HepG2 (cell line): Measurements from ENCODE around the gene ZBTB20. TPM values are rescaled to one million over a fixed set of nuclear protein-coding genes. Genes with fewer than 3 reads are reported as not detected.

ENCODE experiments used
- ATAC-seq: fragments of 200-7000 bp; cut with Tn5 transposase; 3 replicates; pipeline ENCODE4 v1.9.1; 2020; ENCODE audit warnings: mild to moderate bottlenecking, moderate library complexity
- BruUV-seq: library from RNA; stranded (reverse); fragments of 400-500 nt; replicated peaks from 2 replicates; lab custom pipeline; 2021; lab: Mats Ljungman, UMichigan
- CTCF ChIA-PET: fragments of 300-600 bp; formaldehyde crosslinking; extraction: SDS; loops from one replicate; lab custom pipeline; 2021; ENCODE audit warnings: low total read pairs, inconsistent platforms, low intra/inter-chr PET ratio; lab: Yijun Ruan, JAX
- POLR2A ChIA-PET: fragments of 350-600 bp; sonication (Branson Sonifier 250); formaldehyde crosslinking; loops from one replicate; lab custom pipeline; 2020; ENCODE audit warnings: antibody characterized with exemption, inconsistent platforms; lab: Yijun Ruan, JAX
- DNase-seq: peaks from one replicate; pipeline ENCODE4 v3.0.0-alpha.2; 2015; ENCODE audit warnings: low spot score
- FAIRE-seq: peaks from 3 replicates; lab custom pipeline; 2011; peaks lifted over from hg19 to GRCh38; lab: Jason Lieb, UNC
- H2AFZ ChIP-seq: one replicate; pipeline ENCODE4 v1.6.1; 2011; ENCODE audit warnings: low read length, inconsistent platforms
- H3K27ac ChIP-seq: fragments of 300-600 bp; 3 replicates; pipeline ENCODE4 v1.8.0; 2011; ENCODE audit warnings: mixed run types, mild to moderate bottlenecking, mixed read lengths, low read length, inconsistent platforms; ENCODE audit not compliant: insufficient read depth; ENCODE audit errors: extremely low read length
- H3K27me3 ChIP-seq, 2 experiments: fragments of 200-600 bp in 1 of 2; 2 replicates in 1 of 2; 3 replicates in 1 of 2; pipeline versions ENCODE4 v1.6.0 to v1.8.0; 2011; ENCODE audit warnings: low read length in 2 of 2, mild to moderate bottlenecking in 2 of 2, moderate library complexity in 2 of 2, inconsistent platforms in 1 of 2; ENCODE audit not compliant: insufficient read depth in 2 of 2, control insufficient read depth in 1 of 2
- H3K36me3 ChIP-seq, 2 experiments: fragments of 200-600 bp in 1 of 2; replicated peaks in 1 of 2; 2 replicates in 1 of 2; 3 replicates in 1 of 2; pipeline versions ENCODE4 v1.5.1 to v1.8.0; 2011; ENCODE audit warnings: low read length in 2 of 2, inconsistent platforms in 1 of 2; ENCODE audit not compliant: insufficient read depth in 2 of 2, control insufficient read depth in 1 of 2
- H3K4me1 ChIP-seq: 2 replicates; pipeline ENCODE4 v1.5.1; 2012; ENCODE audit warnings: low read length, inconsistent platforms; ENCODE audit not compliant: insufficient read depth
- H3K4me2 ChIP-seq: 2 replicates; pipeline ENCODE4 v1.6.0; 2011; ENCODE audit warnings: low read depth, low read length, inconsistent platforms
- H3K4me3 ChIP-seq, 3 experiments: fragments of 200-600 bp in 1 of 3; sonication (generic), shearing (Covaris generic) in 1 of 3; replicated peaks in 1 of 3; 2 replicates each; pipeline ENCODE4 v1.5.1; 2011 to 2016; ENCODE audit warnings: low read length in 3 of 3, inconsistent platforms in 2 of 3, low read depth in 2 of 3, mild to moderate bottlenecking in 2 of 3, control low read depth in 1 of 3, mixed read lengths in 1 of 3; ENCODE audit not compliant: insufficient read depth in 1 of 3
- H3K79me2 ChIP-seq: one replicate; pipeline ENCODE4 v1.6.1; 2011; ENCODE audit warnings: low read length, inconsistent platforms; ENCODE audit not compliant: insufficient read depth
- H3K9ac ChIP-seq: 2 replicates; pipeline ENCODE4 v1.6.0; 2011; ENCODE audit warnings: mild to moderate bottlenecking, low read depth, low read length, inconsistent platforms; ENCODE audit not compliant: insufficient read depth
- H3K9me3 ChIP-seq: 2 replicates; pipeline ENCODE4 v1.5.1; 2012; ENCODE audit warnings: mild to moderate bottlenecking, low read length
- H4K20me1 ChIP-seq: 2 replicates; pipeline ENCODE4 v1.6.0; 2011; ENCODE audit warnings: inconsistent platforms, mild to moderate bottlenecking, low read length, moderate library complexity; ENCODE audit not compliant: insufficient read depth
- ARID4A ChIP-seq: sonication (generic); formaldehyde crosslinking; IDR thresholded peaks from 2 replicates; pipeline ENCODE4 v1.5.0; 2020; ENCODE audit warnings: mild to moderate bottlenecking, missing genetic modification reagents, borderline replicate concordance
- BCLAF1 ChIP-seq: fragments of 450-650 bp; IDR thresholded peaks from 2 replicates; pipeline ENCODE4 v1.6.1; 2017; ENCODE audit warnings: mild to moderate bottlenecking
- ETV5 ChIP-seq: IDR thresholded peaks from 2 replicates; pipeline ENCODE4 v1.6.1; 2018; ENCODE audit warnings: missing biosample characterization, missing genetic modification reagents, inconsistent platforms, borderline replicate concordance
- GMEB1 ChIP-seq: sonication (generic); formaldehyde crosslinking; IDR thresholded peaks from 2 replicates; pipeline ENCODE4 v1.5.1; 2020; ENCODE audit warnings: missing genetic modification reagents, mild to moderate bottlenecking, borderline replicate concordance
- MIER3 ChIP-seq: IDR thresholded peaks from 2 replicates; pipeline ENCODE4 v1.6.1; 2016; ENCODE audit warnings: missing compliant biosample characterization, borderline replicate concordance
- NFATC3 ChIP-seq: sonication (generic); formaldehyde crosslinking; IDR thresholded peaks from 2 replicates; pipeline ENCODE4 v1.5.1; 2020; ENCODE audit warnings: mild to moderate bottlenecking, missing genetic modification reagents
- POLR2G ChIP-seq: fragments of 200-400 bp; formaldehyde crosslinking; IDR thresholded peaks from 2 replicates; pipeline ENCODE4 v1.6.1; 2018; ENCODE audit warnings: mild to moderate bottlenecking, low read depth, low read length, moderate library complexity
- ZBTB20 ChIP-seq: sonication (generic); formaldehyde crosslinking; IDR thresholded peaks from 2 replicates; pipeline ENCODE4 v1.8.1; 2023; ENCODE audit warnings: missing genetic modification reagents, low read depth, mild to moderate bottlenecking, borderline replicate concordance
- ZKSCAN1 ChIP-seq: fragments of 150-350 bp; IDR thresholded peaks from 2 replicates; pipeline ENCODE4 v1.6.1; 2014; ENCODE audit warnings: low read length
- ZNF101 ChIP-seq: sonication (generic); formaldehyde crosslinking; IDR thresholded peaks from 2 replicates; pipeline ENCODE4 v1.4.0; 2020; ENCODE audit warnings: mild to moderate bottlenecking, low read depth, missing genetic modification reagents, borderline replicate concordance
- ZNF496 ChIP-seq: sonication (generic); formaldehyde crosslinking; IDR thresholded peaks from 2 replicates; pipeline ENCODE4 v1.8.1; 2023; ENCODE audit warnings: mild to moderate bottlenecking, moderate library complexity, missing genetic modification reagents; ENCODE audit not compliant: insufficient replicate concordance
- ZNF850 ChIP-seq: sonication (generic); formaldehyde crosslinking; conservative IDR thresholded peaks from 2 replicates; pipeline ENCODE4 v1.9.0; 2021; ENCODE audit warnings: mild to moderate bottlenecking, missing genetic modification reagents
- WGBS: methylation state at CpG from one replicate; pipeline ENCODE4 v1.1.6; 2017; ENCODE audit warnings: low lambda C conversion rate; 5-methylcytosine and 5-hydroxymethylcytosine counted together
- in situ Hi-C: cut with HindIII; loops from 2 replicates; pipeline ENCODE4 v1.10.0; 2017; ENCODE audit warnings: low pct_unique_long_range_greater_than_20kb; ENCODE audit not compliant: extremely low pct_ligation_motif_present
- intact Hi-C: fragments of 100-400 bp; cut with micrococcal nuclease; formaldehyde crosslinking; loops from one replicate; pipeline ENCODE4 v1.10.0; 2022; ENCODE audit not compliant: unreplicated experiment
- polyA plus RNA-seq, 8 experiments: library from polyadenylated mRNA; depleted of rRNA in 3 of 8; stranded (reverse) in 7 of 8; unstranded in 1 of 8; fragments of >200 nt; fragmentation: Illumina TruSeq in 4 of 8; extraction: Trizol in 4 of 8; gene quantifications; 2 replicates each; pipeline versions ENCODE4 v1.2.1 to v1.2.3, GENCODE V29; 2011 to 2016; ENCODE audit warnings: low read depth in 4 of 8, missing spikeins in 1 of 8, mixed read lengths in 1 of 8; ENCODE audit not compliant: insufficient read depth in 1 of 8
- total RNA-seq, 5 experiments: library from RNA; depleted of rRNA; stranded (reverse); fragments of >200 nt; fragmentation: Illumina TruSeq; extraction: Trizol; gene quantifications; 2 replicates each; pipeline ENCODE4 v1.2.3, GENCODE V29; 2016; ENCODE audit warnings: low read depth in 1 of 5

Gene ZBTB20
- total and polyA plus RNA-seq, 2 of the 13 experiments (the other 11 are each of a cell fraction or from before 2014, with no cell fraction given) = 1.9 to 8.8 TPM

- Histone ChIP-seq H2AFZ (no peak overlapping the region), H3K9me3 (no peaks in the 10 kb centered on the region), H3K27me3 (no peaks in the 10 kb centered on the region), H3K4me3 (no peak overlapping the region), H3K4me2 (no peak overlapping the region), H3K4me1 (peaks cover 21% of the 10 kb centered on the region), H3K9ac (no peak overlapping the region), H4K20me1 (no peaks in the 10 kb centered on the region), H3K79me2 (no peaks in the 10 kb centered on the region), H3K36me3 (no peaks in the 10 kb centered on the region; a peak in 1 of 5 replicates), H3K27ac (no peak overlapping the region)
- 100% methylated on average over 1 of the region's 1 CpG for WGBS
- no peak for FAIRE-seq
- in situ Hi-C loops = no loop called here
- ChIA-PET POLR2A (no interaction called here), CTCF (no interaction called here)
- TF ChIP-seq POLR2G (no peak), ZNF496 (no peak), ZNF850 (CRISPR knock-in tag) (no peak), ZBTB20 (CRISPR knock-in tag) (no peak), ETV5 (CRISPR knock-in tag) (no peak), ZKSCAN1 (no peak), ARID4A (CRISPR knock-in tag) (no peak), NFATC3 (CRISPR knock-in tag) (no peak), BCLAF1 (no peak), MIER3 (no peak), ZNF101 (CRISPR knock-in tag) (no peak), GMEB1 (CRISPR knock-in tag) (no peak)
- no TSS peak for BruUV-seq
- DNase-seq = no peak
- intact Hi-C loops = no loop called here
- no peak for ATAC-seq
Measured at GRCh38 chr3:114508976-114509375, 638.1 kb downstream of the ZBTB20 start.
